Fibroblast of the aortic adventitia (primary cell): ENCODE data around the gene RTKN2. TPM values are rescaled to one million over a fixed set of nuclear protein-coding genes. Genes with fewer than 3 reads are reported as not detected.

Source experiments
- DNase-seq: peaks from one replicate; pipeline ENCODE4 v3.0.0-alpha.2; 2010; ENCODE audit warnings: low read depth
- H3K4me3 ChIP-seq: 2 replicates; pipeline ENCODE4 v1.5.1; 2011; ENCODE audit warnings: low read depth, mild to moderate bottlenecking, control low read depth, low read length, moderate library complexity
- CTCF ChIP-seq: IDR thresholded peaks from 2 replicates; pipeline ENCODE4 v1.5.1; 2011; ENCODE audit warnings: mild to moderate bottlenecking, low read length, control low read depth, inconsistent platforms; ENCODE audit not compliant: insufficient read depth
- total RNA-seq: library from RNA; depleted of rRNA; stranded (reverse); fragments of >200 nt; gene quantifications from 2 replicates; pipeline ENCODE4 v1.2.3, GENCODE V29; 2012; ENCODE audit warnings: low replicate concordance

RTKN2 gene
- 0.16 and 11.9 TPM in 2 replicates for total RNA-seq

- DNase-seq: peak; percentile 73
- TF ChIP-seq CTCF: no peak
- peak within 1 kb of the TSS; percentile 72 for H3K4me3 ChIP-seq
Observed at GRCh38 chr10:62268399-62269114, at the start of gene RTKN2. Gene RTKN2 (minus strand): TSS chr10:62268844. CDS start chr10:62268610, 234 bp downstream.

- DNase-seq: no peak
- no peak overlapping the region for H3K4me3 ChIP-seq
- no peak for TF ChIP-seq CTCF
Observed at GRCh38 chr10:62317257-62317656, 48.6 kb upstream of the RTKN2 start.

- DNase-seq: no peak
- TF ChIP-seq CTCF: no peak
- H3K4me3 ChIP-seq: no peak overlapping the region
Observed at GRCh38 chr10:62309254-62309653, 40.6 kb upstream of the RTKN2 start.

GRCh38 chr10:62308101-62308500 lies 39.5 kb upstream of the RTKN2 start:
- no peak overlapping the region for H3K4me3 ChIP-seq
- DNase-seq: peak; percentile 22
- TF ChIP-seq CTCF: no peak

GRCh38 chr10:62307635-62308034 lies 39.0 kb upstream of the RTKN2 start:
- no peak for TF ChIP-seq CTCF
- no peak overlapping the region for H3K4me3 ChIP-seq
- DNase-seq: peak; percentile 0

GRCh38 chr10:62306663-62307062 lies 38.0 kb upstream of the RTKN2 start:
- no peak overlapping the region for H3K4me3 ChIP-seq
- no peak for DNase-seq
- no peak for TF ChIP-seq CTCF

GRCh38 chr10:62305813-62306212 lies 37.2 kb upstream of the RTKN2 start:
- TF ChIP-seq CTCF: no peak
- H3K4me3 ChIP-seq: no peak overlapping the region
- DNase-seq: peak; percentile 10
